NCI-H1048 (cell line): ENCODE data around the gene NDUFA11.

Source experiments
- DNase-seq: peaks from one replicate; lab custom pipeline; 2025; lab: John Stamatoyannopoulos, UW

The NDUFA11 gene

GRCh38 chr19:5932609-5933262 lies 29.1 kb upstream of the NDUFA11 start:
- DNase-seq: no peak

GRCh38 chr19:5932146-5932545 lies 28.6 kb upstream of the NDUFA11 start:
- DNase-seq: no peak

GRCh38 chr19:5931251-5931650 lies 27.7 kb upstream of the NDUFA11 start:
- no peak for DNase-seq

- no peak for DNase-seq
Measured at GRCh38 chr19:5929625-5930024, 26.0 kb upstream of the NDUFA11 start.

- no peak for DNase-seq
Measured at GRCh38 chr19:5929179-5929578, 25.6 kb upstream of the NDUFA11 start.

GRCh38 chr19:5927441-5927821 lies 23.8 kb upstream of the NDUFA11 start:
- DNase-seq: no peak

GRCh38 chr19:5926641-5927440 lies 23.3 kb upstream of the NDUFA11 start:
- no peak for DNase-seq

- DNase-seq: no peak
Measured at GRCh38 chr19:5925830-5926427, 22.3 kb upstream of the NDUFA11 start.

- no peak for DNase-seq
Measured at GRCh38 chr19:5923356-5923755, 19.8 kb upstream of the NDUFA11 start.

- no peak for DNase-seq
Measured at GRCh38 chr19:5922161-5922545, 18.6 kb upstream of the NDUFA11 start.

GRCh38 chr19:5921516-5922160 lies 18.0 kb upstream of the NDUFA11 start:
- DNase-seq: no peak

GRCh38 chr19:5918463-5919079 lies 15.0 kb upstream of the NDUFA11 start:
- DNase-seq: no peak

GRCh38 chr19:5917431-5918107 lies 14.0 kb upstream of the NDUFA11 start:
- no peak for DNase-seq

- no peak for DNase-seq
Measured at GRCh38 chr19:5916181-5916708, 12.7 kb upstream of the NDUFA11 start.

- no peak for DNase-seq
Measured at GRCh38 chr19:5915782-5916165, 12.2 kb upstream of the NDUFA11 start.

- DNase-seq: no peak
Measured at GRCh38 chr19:5914946-5915781, 11.6 kb upstream of the NDUFA11 start.

- no peak for DNase-seq
Measured at GRCh38 chr19:5914358-5914774, 10.8 kb upstream of the NDUFA11 start.

- no peak for DNase-seq
Measured at GRCh38 chr19:5913739-5914357, 10.3 kb upstream of the NDUFA11 start, which contains the start of gene CAPS. CAPS (plus strand) TSS chr19:5914254; CDS start chr19:5914407, 153 bp downstream.

GRCh38 chr19:5911366-5911765 lies 7.8 kb upstream of the NDUFA11 start:
- no peak for DNase-seq

GRCh38 chr19:5910638-5910907 lies 7.0 kb upstream of the NDUFA11 start:
- DNase-seq: no peak
